K562 (cell line): Measurements from ENCODE around the gene THAP8. TPM values are rescaled to one million over a fixed set of nuclear protein-coding genes. Genes with fewer than 3 reads are reported as not detected.

Source experiments
- BRCA1 ChIP-seq, 2 experiments: fragments of 450-650 bp in 1 of 2; sonication (generic) in 1 of 2; formaldehyde crosslinking in 1 of 2; IDR thresholded peaks; 2 replicates each; pipeline versions ENCODE4 v1.5.0 to v1.6.1; 2017 to 2020; ENCODE audit warnings: mild to moderate bottlenecking in 1 of 2, missing genetic modification reagents in 1 of 2
- FOXA1 ChIP-seq: fragments of 450-650 bp; IDR thresholded peaks from 2 replicates; pipeline ENCODE4 v1.6.1; 2016; ENCODE audit warnings: mild to moderate bottlenecking, borderline replicate concordance
- FOXM1 ChIP-seq, 2 experiments: fragments of 450-650 bp in 1 of 2; sonication (generic) in 1 of 2; formaldehyde crosslinking in 1 of 2; IDR thresholded peaks; 2 replicates each; pipeline versions ENCODE4 v1.6.1 to v1.9.0; 2017 to 2022; ENCODE audit warnings: low read depth in 2 of 2, mild to moderate bottlenecking in 2 of 2, missing genetic modification reagents in 1 of 2, moderate library complexity in 1 of 2
- HDAC6 ChIP-seq: IDR thresholded peaks from 2 replicates; pipeline ENCODE4 v1.6.1; 2012; ENCODE audit warnings: low read depth, mild to moderate bottlenecking, control low read depth, inconsistent platforms, low read length, moderate library complexity
- JUNB ChIP-seq: fragments of 450-650 bp; formaldehyde crosslinking; conservative IDR thresholded peaks from 2 replicates; pipeline ENCODE4 v1.4.0; 2020; ENCODE audit warnings: mild to moderate bottlenecking
- NKRF ChIP-seq: fragments of 450-650 bp; IDR thresholded peaks from 2 replicates; pipeline ENCODE4 v1.6.1; 2016; ENCODE audit warnings: borderline replicate concordance
- RBM25 ChIP-seq: fragments of 200-400 bp; formaldehyde crosslinking; IDR thresholded peaks from 2 replicates; pipeline ENCODE4 v1.6.1; 2018; ENCODE audit warnings: low read length, low read depth, moderate library complexity; ENCODE audit not compliant: severe bottlenecking
- STAT6 ChIP-seq: sonication (generic); formaldehyde crosslinking; IDR thresholded peaks from 2 replicates; pipeline ENCODE4 v1.8.1; 2023; ENCODE audit warnings: mild to moderate bottlenecking, missing genetic modification reagents
- TRIM28 ChIP-seq: fragments of 450-650 bp; IDR thresholded peaks from 2 replicates; pipeline ENCODE4 v1.6.1; 2017
- ZNF3 ChIP-seq: fragments of 250-450 bp; sonication (Bioruptor Pico); IDR thresholded peaks from 2 replicates; pipeline ENCODE4 v1.5.0; 2021; ENCODE audit warnings: mild to moderate bottlenecking, moderate library complexity
- ZNF408 ChIP-seq: fragments of 250-450 bp; sonication (Bioruptor Pico); IDR thresholded peaks from 2 replicates; pipeline ENCODE4 v1.4.0; 2020; ENCODE audit warnings: low read depth, mild to moderate bottlenecking, moderate library complexity
- polyA plus RNA-seq, 8 experiments: library from polyadenylated mRNA; depleted of rRNA in 4 of 8; stranded (reverse) in 5 of 8; unstranded in 3 of 8; fragments of >200 nt; fragmentation: Nextera tagmentation in 2 of 8; fragmentation: Illumina TruSeq in 1 of 8; extraction: Ambion mirVana in 2 of 8; extraction: Trizol in 1 of 8; gene quantifications; 2 replicates each; pipeline versions ENCODE4 v1.2.1 to v1.2.3, GENCODE V29; 2011 to 2014; ENCODE audit warnings: inconsistent platforms in 1 of 8, missing spikeins in 1 of 8
- total RNA-seq, 7 experiments: library from RNA; depleted of rRNA in 6 of 7; stranded (reverse); fragments of >200 nt in 6 of 7; fragmentation: Illumina TruSeq in 2 of 7; extraction: Trizol in 2 of 7; gene quantifications; 2 replicates each; pipeline versions ENCODE4 v1.2.1 to v1.2.3, GENCODE V29; 2011 to 2021; ENCODE audit warnings: low replicate concordance in 1 of 7

Gene THAP8
- total and polyA plus RNA-seq, 9 of the 15 experiments (the other 6 are each of a cell fraction or from before 2014, with no cell fraction given), result 0.11 to 2.0 (median 0.94) TPM

GRCh38 chr19:35995048-35995993 is 58.8 kb downstream of the THAP8 start, which contains the start of gene SDHAF1 (continued):
- TF ChIP-seq BRCA1 (IDR thresholded peaks at IDR 0.05), result no peak
- TF ChIP-seq BRCA1 (CRISPR knock-in tag; IDR thresholded peaks at IDR 0.05), result no peak
- TF ChIP-seq FOXA1, result no peak
- TF ChIP-seq RBM25, result peak; percentile 76
- TF ChIP-seq FOXM1 (IDR thresholded peaks at IDR 0.05; ENCODE audit: low read depth), result no peak
- TF ChIP-seq FOXM1 (CRISPR knock-in tag; IDR thresholded peaks at IDR 0.05; ENCODE audit: low read depth), result no peak
- TF ChIP-seq ZNF3, result no peak
- no peak for TF ChIP-seq JUNB (CRISPR knock-in tag)
- no peak for TF ChIP-seq TRIM28
- no peak for TF ChIP-seq ZNF408 (CRISPR knock-in tag)
- peak; percentile 67; the same call in 1 of the 2 replicates for TF ChIP-seq NKRF
- TF ChIP-seq HDAC6, result no peak
- TF ChIP-seq STAT6 (CRISPR knock-in tag), result no peak
